Memory B cell (primary cell): ENCODE measurements around the gene ARHGAP4.

Experiments used
- ATAC-seq: fragments of 150-1000 bp; cut with Tn5 transposase; 2 replicates; pipeline ENCODE4 v1.10.0; 2021; ENCODE audit warnings: low read depth, mild to moderate bottlenecking, moderate library complexity
- DNase-seq, 2 donors: peaks; one replicate each; pipeline ENCODE4 v3.0.0; 2022; ENCODE audit warnings: low spot score in 2 of 2
- H3K27ac Mint-ChIP-seq: one replicate; pipeline ENCODE4 v1.8.0; 2022; ENCODE audit warnings: mild to moderate bottlenecking, moderate library complexity, mixed read lengths
- H3K27me3 Mint-ChIP-seq: one replicate; pipeline ENCODE4 v1.8.0; 2022; ENCODE audit warnings: mixed read lengths
- H3K36me3 Mint-ChIP-seq: one replicate; pipeline ENCODE4 v1.8.0; 2022; ENCODE audit warnings: mild to moderate bottlenecking, mixed read lengths
- H3K4me1 Mint-ChIP-seq: one replicate; pipeline ENCODE4 v1.8.0; 2022; ENCODE audit warnings: mixed read lengths
- H3K4me3 Mint-ChIP-seq: one replicate; pipeline ENCODE4 v1.8.0; 2022; ENCODE audit warnings: mild to moderate bottlenecking, moderate library complexity, mixed read lengths
- H3K9me3 Mint-ChIP-seq: one replicate; pipeline ENCODE4 v1.8.0; 2022; ENCODE audit warnings: mixed read lengths

ARHGAP4 gene

DNA sequence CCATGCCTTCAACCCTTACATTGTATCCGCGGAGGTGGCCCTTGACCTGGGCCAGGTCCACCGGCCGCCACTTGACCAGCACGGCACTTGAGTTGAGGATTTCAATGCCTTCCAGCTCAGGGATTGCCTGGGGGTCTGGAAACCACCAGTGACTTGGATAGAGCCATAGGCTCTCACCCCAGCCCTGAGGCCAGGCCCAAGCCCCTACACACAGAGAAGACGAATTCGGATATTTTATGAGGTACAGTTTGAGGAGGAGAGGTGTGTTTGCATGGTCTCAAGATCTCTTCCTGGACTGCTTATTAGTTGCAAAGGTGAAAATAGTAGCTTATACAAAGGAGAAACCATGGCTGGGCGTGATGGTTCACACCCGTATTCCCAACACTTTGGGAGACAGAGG is 60.4 kb downstream of the ARHGAP4 start:
- H3K27me3 Mint-ChIP-seq: no peaks in the 10 kb centered on the region
- DNase-seq (no peak), ATAC-seq (no peak)
- H3K4me1 Mint-ChIP-seq: peaks cover 2% of the 10 kb centered on the region
- no peaks in the 10 kb centered on the region for H3K9me3 Mint-ChIP-seq
- peaks cover 3% of the 10 kb centered on the region for H3K36me3 Mint-ChIP-seq
- H3K4me3 Mint-ChIP-seq: no peak overlapping the region
- no peak overlapping the region for H3K27ac Mint-ChIP-seq

DNA sequence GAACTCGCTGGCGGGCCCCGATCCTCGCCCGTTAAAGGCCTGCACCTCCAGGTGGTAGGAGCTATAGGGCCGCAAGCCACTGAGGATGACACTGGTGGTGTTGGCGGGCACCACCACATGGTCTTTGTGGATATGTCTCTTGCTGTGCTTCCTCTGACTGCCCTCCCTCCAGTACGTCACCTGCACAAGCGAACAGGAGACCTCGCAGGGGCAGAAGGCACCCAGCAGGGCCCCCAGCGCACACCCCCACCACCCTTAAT is 60.8 kb downstream of the ARHGAP4 start:
- H3K4me3 Mint-ChIP-seq: no peak overlapping the region
- no peak for ATAC-seq
- H3K27ac Mint-ChIP-seq: no peak overlapping the region
- peaks cover 1% of the 10 kb centered on the region for H3K27me3 Mint-ChIP-seq
- no peak for DNase-seq
- H3K4me1 Mint-ChIP-seq: peaks cover 4% of the 10 kb centered on the region
- no peaks in the 10 kb centered on the region for H3K9me3 Mint-ChIP-seq
- H3K36me3 Mint-ChIP-seq: peaks cover 3% of the 10 kb centered on the region

DNA sequence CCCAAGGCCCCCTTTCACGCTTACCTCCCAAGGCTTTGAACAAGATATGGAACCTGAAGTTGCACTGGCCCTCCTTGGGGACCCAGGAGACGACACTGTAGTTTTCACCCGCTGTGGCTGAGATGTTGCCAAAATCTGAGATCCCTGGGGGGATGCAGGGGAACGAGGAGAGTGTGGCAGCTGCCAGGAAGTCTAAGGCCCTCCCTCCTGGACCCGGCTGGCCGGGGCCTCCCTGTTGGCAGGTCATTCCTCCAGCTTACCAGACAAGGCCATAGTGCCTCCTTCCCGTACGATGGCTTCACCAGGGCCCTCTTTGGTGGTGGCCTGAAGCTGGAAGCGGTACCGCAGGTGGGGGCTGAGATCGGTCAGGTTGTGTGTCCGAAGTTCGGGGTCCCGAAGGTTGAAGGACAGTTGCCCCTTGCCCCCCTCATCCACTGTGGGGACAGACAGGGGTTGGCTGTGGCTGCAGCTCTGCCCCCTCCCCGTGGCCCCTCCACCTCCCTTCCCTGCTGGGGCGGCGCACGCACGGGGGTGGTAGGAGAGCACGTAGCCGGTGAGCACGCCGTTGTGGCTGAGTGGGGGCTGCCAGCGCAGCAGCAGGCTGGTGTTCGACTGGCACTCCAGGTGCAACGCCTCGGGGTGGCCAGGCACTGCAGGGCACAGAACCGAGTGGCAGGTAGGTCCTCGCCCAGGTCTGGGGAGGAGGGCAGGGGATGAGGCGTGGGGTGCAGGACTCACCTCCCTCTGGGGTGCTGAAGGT is 61.3 kb downstream of the ARHGAP4 start:
- no peak overlapping the region for H3K27ac Mint-ChIP-seq
- no peak overlapping the region for H3K4me3 Mint-ChIP-seq
- no peaks in the 10 kb centered on the region for H3K9me3 Mint-ChIP-seq
- H3K4me1 Mint-ChIP-seq: peaks cover 4% of the 10 kb centered on the region
- H3K36me3 Mint-ChIP-seq: peaks cover 3% of the 10 kb centered on the region
- H3K27me3 Mint-ChIP-seq: peaks cover 1% of the 10 kb centered on the region
- no peak for ATAC-seq
- DNase-seq: no peak

DNA sequence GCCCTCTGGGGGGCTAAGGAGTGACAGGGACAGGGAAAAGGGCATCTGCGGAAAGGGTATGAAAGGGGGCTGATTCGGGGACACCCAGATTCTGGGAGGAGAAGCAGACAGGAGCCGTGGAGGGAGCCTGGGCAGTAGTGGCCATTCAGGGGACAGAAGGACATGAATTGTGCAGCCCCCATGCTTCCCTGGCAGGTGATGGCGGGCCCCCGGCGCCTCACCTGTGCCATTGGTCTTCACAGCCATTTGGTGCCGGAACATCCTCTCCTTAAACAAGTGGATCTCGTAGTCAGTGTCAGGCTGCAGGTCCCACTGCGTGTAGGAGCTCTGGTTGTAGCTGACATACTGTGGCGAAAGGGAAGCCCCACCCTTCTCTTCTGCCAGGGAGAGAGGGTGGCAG is 62.0 kb downstream of the ARHGAP4 start:
- H3K4me3 Mint-ChIP-seq: no peak overlapping the region
- peaks cover 4% of the 10 kb centered on the region for H3K27me3 Mint-ChIP-seq
- H3K9me3 Mint-ChIP-seq: no peaks in the 10 kb centered on the region
- no peak for ATAC-seq
- H3K36me3 Mint-ChIP-seq: peaks cover 3% of the 10 kb centered on the region
- DNase-seq: no peak
- no peak overlapping the region for H3K27ac Mint-ChIP-seq
- H3K4me1 Mint-ChIP-seq: peaks cover 7% of the 10 kb centered on the region

DNA sequence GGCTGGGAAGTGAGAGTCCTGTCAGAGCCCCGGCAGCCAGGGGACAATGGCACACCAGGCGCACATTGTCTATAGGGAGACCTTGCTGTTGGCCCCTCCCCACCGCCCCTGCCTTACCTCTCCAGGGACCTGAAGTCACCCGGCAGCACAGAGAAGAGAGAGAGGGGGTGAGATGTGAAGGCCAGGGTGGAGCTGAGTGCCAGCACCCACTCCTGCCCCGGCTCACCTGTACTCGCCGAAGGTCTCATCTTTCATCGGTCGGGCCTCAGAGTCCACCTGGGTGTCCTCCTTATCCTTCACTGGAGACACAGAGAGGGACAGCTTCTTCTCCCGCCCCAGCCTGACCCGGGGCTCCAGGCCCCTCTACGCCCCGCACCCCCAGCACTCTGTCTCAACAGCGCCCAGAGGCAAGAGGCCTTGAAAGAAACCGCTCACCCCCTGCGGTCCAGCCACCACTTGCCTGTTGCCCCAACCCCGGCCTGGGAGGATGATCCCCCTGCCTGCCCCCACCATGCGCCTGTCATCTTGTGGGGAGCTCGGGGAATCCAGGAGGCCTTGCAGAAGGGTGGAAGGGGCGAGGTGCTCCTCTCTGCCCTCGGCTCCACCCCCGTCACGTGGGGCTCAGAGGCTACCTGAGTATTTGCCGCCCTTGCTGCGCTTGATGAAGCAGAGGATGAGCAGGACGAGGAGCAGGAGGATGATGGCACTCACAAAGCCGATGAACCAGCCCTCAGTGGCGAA is 62.6 kb downstream of the ARHGAP4 start:
- no peak for ATAC-seq
- H3K36me3 Mint-ChIP-seq: peaks cover 3% of the 10 kb centered on the region
- DNase-seq: no peak
- H3K4me1 Mint-ChIP-seq: peaks cover 7% of the 10 kb centered on the region
- H3K27ac Mint-ChIP-seq: no peak overlapping the region
- H3K9me3 Mint-ChIP-seq: no peaks in the 10 kb centered on the region
- peaks cover 6% of the 10 kb centered on the region for H3K27me3 Mint-ChIP-seq
- no peak overlapping the region for H3K4me3 Mint-ChIP-seq

DNA sequence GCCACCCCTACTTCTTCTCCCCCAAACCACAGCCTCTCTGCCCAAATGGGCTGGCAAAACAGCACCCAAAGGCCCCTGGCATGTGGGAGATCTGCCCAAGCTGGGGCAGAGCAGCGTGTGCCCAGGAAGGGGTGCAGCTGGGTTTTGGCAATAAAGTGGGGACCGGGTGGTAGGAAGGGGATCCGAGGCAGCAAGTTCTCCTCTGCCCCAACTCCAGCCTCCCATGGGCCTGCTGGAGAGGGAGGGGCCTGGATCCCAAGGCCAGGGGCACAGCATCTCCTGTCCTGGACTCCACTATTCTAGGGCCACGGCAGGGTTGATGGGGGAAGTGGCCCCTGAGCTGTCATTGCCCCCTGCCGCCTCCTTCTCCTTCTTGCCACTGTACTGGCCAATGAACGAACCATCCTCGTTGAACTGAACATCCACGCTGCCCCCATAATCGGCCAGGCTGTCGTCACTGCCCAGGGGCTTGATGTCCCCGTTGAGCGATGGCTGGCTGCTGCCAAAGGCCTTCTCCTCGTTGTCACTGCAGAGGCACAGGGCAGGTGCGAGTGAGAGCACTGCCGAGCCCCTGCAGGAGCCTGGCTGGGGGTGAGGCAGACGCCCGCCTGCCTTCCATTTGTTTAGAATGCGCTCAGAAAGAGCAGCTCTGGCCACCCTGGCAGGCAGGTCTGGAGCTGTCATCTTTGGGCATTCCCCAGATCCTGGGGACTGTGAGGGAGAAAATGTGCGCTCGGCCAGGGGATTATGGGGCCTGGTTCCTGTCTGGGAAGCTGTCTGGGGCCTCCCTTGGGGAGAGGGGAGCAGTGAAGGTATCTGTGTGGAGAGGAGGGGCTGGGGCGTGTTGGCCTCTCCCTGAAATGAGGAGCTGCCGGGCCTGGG is 63.5 kb downstream of the ARHGAP4 start:
- no peak overlapping the region for H3K27ac Mint-ChIP-seq
- H3K27me3 Mint-ChIP-seq: peaks cover 6% of the 10 kb centered on the region
- DNase-seq (no peak), ATAC-seq (no peak)
- H3K4me1 Mint-ChIP-seq: peaks cover 7% of the 10 kb centered on the region
- no peak overlapping the region for H3K4me3 Mint-ChIP-seq
- peaks cover 3% of the 10 kb centered on the region for H3K36me3 Mint-ChIP-seq
- H3K9me3 Mint-ChIP-seq: no peaks in the 10 kb centered on the region

DNA sequence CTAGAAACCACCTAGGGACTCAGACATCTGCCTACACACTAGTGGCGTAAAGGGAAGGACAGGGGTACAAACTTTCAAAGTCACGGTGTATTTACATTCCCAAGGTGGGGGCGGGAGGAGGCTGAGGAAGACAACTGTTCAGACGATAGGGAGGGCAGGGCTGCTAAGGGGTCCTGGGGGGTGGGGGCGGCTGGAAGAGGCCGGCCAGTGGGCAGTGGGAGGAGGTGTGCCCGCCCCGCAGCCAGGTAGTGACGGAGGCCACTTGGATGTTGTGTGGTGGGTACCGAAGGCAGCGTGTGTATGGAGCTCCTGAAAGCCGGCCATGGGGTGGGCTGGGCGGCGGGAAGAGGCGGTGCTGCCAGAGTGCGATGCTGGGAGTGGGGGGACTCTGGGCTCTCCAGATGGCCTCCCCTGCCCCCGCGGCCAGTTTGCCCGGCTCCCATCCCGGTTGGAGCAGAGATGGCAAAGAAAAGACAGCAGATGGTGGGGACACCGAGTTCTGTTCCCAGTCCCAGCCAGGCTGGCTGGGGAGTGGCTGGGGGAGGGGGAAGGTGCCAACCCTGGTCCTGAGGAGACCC is 64.2 kb downstream of the ARHGAP4 start:
- peaks cover 14% of the 10 kb centered on the region for H3K4me1 Mint-ChIP-seq
- ATAC-seq: no peak
- peaks cover 11% of the 10 kb centered on the region for H3K27me3 Mint-ChIP-seq
- peaks cover 2% of the 10 kb centered on the region for H3K9me3 Mint-ChIP-seq
- DNase-seq: no peak
- no peak overlapping the region for H3K4me3 Mint-ChIP-seq
- peaks cover 3% of the 10 kb centered on the region for H3K36me3 Mint-ChIP-seq
- H3K27ac Mint-ChIP-seq: no peak overlapping the region

DNA sequence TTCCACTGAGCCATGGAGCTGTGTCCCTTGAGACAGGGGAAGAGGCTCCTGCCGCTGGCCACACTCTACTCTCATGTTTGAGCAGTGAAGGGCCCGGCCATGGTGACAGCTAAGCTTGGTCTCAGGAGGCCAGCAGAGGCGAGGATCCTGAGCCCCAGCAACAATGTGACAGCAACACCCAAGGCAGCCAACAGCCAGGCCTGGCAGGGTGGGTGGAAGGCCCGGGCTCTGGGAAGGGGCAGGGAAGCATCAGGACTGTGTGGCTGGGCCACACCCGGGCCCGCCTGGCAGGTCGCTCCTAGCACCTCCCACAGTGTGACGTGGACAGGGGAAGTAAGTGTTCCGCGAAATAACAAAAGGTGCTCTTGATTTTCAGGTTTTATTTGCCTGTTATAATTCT is 64.9 kb downstream of the ARHGAP4 start:
- H3K36me3 Mint-ChIP-seq: peaks cover 3% of the 10 kb centered on the region
- no peak overlapping the region for H3K27ac Mint-ChIP-seq
- peak; percentile 62 for ATAC-seq
- no peak overlapping the region for H3K4me3 Mint-ChIP-seq
- H3K9me3 Mint-ChIP-seq: peaks cover 2% of the 10 kb centered on the region
- H3K4me1 Mint-ChIP-seq: peaks cover 14% of the 10 kb centered on the region
- no peak for DNase-seq
- peaks cover 11% of the 10 kb centered on the region for H3K27me3 Mint-ChIP-seq
